T-helper 1 cell (primary cell): Measurements from ENCODE around the gene YIPF3.
A peak's percentile ranks its signal among the peaks of the same experiment; 100 is the strongest.
"Not testable (repeated sequence)": the region's sequence is repeated elsewhere in the genome, so short reads cannot be mapped to it uniquely, and the experiment has no call there.

Experiments
- DNase-seq, 5 donors: peaks; one replicate each; pipeline ENCODE4 v3.0.0-alpha.2; 2012 to 2020

YIPF3 gene

DNA sequence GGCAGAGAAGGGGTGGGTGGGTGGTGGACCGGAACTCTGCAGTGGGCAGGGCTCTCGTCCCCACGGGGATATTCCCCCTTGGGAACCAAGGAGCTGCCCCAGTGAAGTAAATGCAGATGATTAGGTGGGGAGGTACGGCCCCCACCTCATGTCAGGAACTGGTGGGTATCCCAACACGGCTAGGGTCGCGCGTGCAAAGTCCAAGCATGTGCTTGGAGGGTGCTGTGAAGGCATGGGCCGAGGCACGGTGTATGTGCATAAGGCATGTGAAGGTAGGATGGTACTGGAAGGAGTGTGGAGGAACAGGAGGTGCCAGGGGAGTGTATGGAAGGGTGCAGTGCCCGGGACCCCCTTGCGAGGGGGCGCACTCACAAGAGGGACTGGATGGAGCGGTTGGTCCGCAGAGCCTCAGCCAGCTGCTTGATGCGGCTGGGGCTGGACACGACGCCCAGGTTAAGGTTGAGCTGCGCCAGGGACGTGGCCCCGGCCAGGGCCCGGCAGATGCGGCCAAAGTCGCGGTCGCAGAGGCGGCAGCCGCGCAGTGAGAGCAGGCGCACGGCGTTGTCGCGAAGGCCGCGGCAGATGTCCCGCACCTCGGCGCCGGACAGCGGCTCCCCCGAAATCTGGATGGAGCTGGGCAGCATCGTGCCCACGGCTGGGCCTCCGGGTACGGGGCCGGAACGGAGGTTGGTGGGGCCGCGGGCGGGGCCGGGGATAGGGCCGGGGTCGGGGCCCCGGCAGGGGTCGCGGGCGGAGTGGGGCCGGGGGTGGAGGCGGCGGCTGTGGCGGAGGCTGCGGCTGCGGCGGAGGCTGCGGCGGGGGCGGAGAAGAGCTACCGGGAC is 7.4 kb downstream of the YIPF3 start:
- no peak for DNase-seq

DNA sequence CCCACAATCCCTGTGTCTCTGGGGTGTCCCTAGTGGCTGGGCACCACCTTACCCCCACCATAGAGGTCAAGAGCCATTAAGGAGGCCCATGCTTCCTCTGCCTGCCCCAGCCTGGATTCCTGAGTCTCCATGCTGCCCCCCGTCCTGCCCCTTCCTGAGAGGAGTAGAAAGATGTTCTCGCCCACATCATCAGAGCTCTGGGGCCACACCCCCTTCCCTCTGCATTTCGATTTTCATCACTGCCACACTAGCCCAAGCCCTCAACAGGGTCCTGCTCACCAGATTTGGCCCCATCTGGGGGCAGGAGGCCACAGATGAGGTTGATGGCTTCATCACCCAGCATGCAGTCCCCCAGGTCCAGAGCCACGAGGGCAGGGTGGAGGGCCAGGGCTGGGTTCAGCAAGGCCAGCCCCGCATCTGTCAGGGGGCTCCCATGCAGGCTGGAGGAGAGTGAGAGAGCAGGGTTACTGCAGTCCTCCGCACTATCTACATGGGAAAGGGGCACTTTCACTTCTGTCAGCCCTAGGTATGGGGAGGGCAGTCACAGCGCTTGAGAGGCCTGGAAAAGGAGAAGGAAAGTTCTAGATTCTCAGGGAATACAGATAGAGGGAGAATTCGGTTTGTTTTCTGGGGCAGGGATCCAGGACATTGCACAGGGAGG is 8.1 kb downstream of the YIPF3 start:
- DNase-seq = no peak

DNA sequence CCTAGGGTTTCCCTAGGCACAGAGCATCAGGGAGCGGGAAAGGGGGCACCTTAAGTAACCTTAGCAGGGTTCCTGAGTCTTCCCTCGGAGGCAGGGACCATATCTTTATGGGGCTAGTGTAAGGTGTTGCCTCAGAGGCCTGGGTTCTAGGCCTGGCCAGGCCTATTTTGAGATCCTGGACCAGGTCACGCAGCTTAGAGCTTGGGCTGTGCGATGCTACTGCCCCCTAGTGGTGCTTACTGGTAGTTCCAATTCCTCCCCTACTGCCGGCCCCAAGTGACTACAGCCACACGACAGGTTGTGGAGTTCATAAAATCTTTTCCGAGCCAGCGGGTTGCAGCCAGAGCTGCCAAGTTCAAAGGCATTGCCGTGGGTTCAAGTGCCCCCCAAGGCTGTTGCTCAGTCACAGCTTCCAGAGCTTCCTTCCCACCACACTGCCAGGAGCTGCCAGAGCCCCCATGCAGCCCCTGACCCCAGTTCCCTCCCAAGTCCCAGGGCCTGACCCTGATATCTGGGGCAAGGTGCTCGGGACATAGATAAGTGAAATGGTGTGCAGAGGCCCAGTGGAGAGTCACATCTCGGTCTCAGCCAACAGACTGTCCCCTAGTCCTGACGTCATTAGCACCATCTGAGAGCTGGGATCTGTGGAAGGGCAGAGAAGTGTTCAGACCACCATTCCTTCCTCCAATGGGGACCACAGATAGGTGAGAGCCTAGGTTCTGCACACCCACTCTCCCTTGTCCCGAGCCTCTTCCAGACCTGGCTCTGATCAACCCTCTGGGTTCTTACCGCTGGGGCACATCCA is 9.9 kb downstream of the YIPF3 start:
- peak; percentile 45 to 81 (median 69) for DNase-seq

DNA sequence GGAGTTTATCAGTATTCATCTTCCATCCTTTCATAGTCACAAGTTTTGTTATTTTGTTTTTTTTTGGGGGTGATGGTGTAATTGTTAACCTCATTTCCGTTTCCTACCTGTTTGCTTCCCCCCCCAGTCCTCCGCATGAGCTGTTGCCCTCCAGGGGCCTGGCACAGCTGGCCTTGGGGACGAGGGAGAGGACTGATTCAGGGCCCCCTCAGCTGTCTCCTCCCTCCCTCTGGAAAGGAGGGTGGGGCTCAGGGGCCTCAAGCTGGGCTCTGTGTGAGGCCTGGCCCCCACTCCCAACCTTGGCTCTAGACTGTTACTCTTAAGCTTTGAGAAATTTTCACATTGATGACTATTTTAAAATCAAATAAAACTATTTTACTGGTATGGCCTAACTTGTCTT is 10.6 kb downstream of the YIPF3 start:
- no peak for DNase-seq

DNA sequence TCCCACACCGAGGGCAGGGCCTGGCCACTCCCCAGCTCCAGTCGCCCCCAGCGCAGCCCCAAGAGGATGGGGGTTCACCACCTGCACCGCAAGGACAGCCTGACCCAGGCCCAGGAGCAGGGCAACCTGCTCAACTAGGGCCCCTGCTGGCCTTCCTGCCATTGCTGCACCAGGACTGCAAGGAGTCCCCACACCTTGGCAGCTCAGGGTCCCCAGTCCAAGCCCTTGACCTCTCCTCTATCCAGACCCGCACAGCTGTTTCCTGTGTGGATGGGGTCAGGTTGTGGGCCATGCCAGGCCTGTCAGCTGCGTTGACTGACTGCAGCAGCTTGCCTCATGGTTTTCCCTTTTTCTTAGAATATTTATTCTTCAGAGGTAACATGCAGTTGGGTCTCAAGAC is 11.0 kb downstream of the YIPF3 start:
- DNase-seq = no peak

DNA sequence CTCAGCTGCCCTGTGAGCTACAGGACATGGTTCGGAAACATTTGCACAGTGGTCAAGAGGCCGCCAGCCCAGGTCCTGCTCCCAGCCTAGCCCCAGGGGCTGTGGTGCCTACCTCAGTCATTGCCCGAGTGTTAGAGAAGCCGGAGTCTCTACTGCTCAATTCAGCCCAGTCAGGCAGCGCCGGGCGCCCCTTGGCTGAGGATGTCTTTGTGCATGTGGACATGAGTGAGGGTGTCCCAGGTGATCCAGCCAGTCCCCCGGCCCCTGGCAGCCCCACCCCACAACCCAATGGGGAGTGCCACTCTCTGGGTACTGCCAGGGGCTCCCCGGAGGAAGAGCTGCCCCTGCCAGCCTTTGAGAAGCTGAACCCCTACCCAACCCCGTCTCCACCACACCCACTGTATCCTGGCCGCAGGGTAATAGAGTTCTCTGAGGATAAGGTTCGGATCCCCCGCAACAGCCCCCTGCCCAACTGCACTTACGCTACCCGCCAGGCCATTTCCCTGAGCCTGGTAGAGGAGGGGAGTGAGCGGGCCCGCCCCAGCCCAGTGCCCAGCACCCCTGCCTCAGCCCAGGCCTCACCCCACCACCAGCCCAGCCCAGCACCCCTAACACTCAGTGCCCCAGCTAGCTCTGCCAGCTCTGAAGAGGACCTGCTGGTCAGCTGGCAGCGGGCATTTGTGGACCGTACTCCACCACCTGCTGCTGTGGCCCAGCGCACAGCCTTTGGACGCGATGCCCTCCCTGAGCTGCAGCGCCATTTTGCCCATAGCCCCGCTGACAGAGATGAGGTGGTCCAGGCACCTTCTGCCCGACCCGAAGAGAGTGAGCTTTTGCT is 11.8 kb downstream of the YIPF3 start:
- DNase-seq = no peak

DNA sequence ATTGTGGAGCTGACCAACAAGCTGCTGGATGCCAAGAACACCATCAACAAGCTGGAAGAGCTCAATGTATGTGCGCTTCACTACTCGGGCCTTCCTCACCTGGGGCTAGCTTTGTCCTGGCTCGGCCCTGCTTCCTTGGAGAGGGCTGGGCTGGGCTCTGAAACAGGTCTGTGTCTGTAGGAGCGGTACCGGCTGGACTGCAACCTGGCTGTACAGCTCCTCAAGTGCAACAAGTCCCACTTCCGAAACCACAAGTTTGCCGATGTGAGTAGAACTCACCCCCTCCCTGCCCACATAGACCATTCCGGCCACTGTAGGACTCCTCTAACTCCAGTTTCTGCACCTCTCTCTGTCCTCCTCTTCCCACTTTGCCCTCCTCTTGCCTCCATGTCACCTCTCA is 13.3 kb downstream of the YIPF3 start:
- no peak for DNase-seq

DNA sequence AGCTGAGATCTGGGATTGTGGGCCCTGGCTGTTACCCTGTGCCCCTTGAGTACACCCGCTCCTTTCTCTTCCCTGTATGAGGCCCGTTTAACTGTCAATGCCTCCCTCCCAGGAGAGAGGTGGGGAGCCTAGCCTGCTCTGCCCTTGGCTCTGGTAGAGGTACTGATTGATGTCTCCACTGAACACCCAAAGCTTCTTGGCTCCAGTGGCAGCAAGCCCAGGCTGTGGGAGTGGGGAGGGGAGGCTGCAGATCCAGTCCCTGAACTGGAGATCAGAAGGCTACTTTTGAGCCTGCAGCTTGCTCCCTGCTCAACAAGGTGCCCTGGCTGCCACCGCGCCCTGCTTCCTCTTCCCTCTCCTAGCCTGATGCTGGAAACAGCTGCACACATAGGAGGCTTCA is 14.1 kb downstream of the YIPF3 start:
- no peak for DNase-seq

DNA sequence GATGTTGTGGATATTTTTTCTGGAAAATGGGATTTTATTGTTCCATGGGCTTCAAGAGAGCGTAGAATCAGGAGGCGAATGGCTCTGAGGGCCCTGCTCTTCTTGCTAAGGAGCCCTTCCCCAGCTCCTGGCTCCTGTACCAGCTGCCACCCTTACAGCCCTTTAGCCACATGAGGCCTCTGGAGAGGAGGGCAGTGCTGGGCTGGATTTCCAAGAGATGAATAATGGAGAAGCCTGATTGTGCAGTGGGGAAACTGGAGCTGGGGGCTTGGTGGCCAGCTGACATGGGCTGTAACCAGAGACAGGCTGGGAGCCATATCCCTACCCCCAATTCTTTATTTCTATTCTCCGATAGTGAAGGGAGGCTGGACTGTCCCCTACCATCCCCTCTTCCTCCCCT is 15.8 kb downstream of the YIPF3 start:
- no peak for DNase-seq

DNA sequence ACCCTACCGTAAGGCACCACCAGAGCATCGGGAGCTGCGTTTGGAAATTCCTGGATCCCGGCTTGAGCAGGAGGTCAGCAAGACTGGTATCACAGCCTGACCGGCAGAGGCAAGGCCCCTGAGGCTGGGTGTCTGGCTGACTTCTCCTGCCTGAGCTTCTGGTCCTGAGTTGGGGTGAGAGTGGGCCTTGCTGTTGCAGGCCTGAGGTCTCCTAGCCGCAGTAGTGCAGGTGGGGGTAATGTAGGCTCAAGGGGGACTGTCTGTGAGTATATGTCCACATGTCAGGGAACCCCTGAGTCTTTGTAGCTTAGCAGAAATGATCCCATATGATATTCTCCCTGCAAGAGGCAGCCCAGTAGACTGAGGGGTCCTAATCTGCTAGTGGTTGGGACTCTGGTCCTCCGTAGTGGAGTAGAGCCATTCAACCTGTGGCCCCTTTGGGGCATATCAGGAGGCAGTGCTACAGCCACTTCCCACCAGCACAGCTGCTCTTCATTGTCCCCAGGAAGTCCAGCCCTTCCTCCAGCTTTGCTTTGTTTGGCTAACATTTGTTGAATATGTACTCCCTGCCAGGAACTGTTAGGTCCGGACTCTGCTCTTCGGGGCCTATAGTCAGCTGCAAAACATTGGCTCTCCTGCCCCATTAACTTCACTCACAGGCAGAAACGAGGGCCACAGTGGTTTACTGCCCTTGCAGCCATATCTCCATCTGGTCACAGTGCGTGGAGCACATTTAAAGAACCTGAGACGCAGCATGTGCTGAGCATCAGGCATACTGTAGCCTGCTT is 17.5 kb downstream of the YIPF3 start:
- DNase-seq = no peak

DNA sequence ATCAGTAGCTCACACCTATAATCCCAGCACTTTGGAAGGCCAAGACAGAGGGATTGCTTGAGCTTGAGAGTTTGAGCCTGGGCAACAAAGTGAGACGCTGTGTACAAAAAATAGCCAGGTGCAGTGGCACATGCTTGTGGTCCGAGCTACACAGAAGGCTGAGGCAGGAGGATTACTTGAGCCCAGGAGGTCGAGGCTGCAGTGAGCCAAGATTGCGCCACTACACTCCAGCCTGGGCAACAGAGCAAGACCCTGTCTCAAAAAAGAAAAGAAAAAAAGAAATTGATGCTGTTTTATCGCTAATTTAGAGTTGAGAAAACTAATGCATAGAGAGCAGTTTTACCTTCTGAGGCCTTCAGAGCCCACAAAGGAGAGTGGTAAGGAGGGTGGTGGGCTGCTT is 18.4 kb downstream of the YIPF3 start:
- not testable (repeated sequence) for DNase-seq

DNA sequence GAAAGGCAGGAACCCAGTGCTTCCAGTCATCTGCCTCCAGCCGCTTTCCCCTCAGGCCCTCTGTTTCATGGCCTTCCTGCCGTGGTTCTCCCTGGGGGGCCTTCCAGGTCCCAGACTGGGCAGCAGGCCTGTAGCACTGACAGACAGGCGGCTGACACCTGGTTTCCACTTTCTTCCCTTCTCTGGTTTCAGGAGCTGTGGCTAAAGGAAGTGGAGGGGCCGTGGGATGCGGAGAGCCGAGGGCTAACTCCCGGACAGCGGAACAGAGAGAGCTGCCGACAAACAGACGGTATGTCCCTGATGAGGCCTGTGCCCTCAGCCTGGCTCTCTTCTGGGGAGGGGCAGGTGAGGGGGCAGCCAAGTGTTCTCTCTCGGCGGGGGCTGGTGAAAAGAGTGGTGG is 19.0 kb downstream of the YIPF3 start:
- DNase-seq = no peak

DNA sequence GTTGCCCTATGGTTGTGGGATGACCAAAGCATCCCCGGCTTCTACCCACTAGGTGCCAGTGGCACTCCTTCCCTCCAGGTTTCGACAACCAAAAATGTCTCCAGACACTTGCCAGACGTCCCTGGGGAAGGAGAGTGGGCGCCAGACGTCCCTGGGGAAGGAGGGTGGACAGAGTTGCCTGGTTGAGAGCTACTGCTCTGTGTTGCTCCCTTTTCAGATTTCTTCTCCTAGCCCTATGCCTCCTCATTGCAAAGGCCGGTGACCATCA is 19.7 kb downstream of the YIPF3 start:
- DNase-seq = no peak

DNA sequence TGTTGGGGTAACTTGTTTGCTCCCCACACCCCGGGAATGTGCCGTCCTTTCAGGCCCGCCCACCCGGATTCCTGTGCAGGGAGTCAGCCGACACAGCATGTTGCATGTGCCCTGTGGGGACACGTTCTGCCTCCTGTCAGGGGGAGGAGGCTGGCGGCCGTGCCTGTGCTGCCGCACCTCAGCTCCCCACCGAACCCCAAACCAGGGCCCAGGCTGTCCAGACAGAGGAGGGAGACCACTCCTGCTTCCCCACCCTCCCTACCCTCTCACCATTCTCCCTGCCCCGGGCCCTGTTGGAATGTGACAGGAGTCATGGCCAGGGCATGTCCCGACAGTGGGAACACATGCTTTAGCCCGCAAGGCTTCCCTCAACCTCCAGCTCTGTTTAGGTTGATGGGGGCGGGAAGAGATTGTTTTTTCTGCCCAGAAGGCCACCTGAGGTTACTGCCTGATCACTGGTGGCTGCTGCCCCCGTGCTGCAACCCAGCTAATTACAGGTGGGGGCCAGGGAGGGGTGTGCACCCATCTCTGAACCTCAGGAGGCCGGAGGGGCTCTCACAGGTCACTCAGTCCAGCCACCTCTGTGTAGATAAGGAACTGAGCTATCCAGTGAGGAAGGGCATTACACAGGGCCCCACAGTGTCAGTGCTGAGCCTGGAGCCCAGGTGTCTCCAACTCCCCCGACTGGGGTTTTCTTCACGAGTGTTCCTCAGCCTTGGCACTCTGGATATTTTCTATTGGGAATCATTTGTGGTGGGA is 20.2 kb downstream of the YIPF3 start:
- no peak for DNase-seq

DNA sequence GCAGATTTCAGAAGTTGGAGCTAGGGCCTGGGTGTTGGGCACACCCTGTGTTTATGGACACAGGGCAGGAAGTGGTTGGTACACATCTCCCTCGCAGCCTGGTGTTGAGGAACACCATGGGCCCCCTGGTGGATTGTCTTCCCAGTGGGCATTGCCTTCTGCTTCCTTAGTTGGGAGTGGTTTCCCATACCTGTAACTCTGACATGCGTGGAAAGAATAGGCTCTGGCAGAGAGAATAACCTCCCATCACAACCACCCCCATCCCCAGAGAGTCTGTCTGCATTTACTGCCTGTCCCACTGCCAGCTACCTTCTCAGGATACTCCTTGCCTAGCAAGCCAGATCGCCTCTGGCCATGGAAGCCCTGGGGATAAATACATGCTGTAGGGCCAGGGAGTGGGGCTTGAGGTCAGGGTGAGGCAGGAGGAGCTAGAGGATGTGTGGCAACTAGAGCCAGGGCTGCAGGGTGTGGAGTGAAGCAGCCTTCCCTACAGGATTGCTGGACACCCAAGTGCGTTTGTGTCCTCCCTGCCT is 21.3 kb downstream of the YIPF3 start:
- peak in 1 of 5 donors; percentile 41 for DNase-seq

DNA sequence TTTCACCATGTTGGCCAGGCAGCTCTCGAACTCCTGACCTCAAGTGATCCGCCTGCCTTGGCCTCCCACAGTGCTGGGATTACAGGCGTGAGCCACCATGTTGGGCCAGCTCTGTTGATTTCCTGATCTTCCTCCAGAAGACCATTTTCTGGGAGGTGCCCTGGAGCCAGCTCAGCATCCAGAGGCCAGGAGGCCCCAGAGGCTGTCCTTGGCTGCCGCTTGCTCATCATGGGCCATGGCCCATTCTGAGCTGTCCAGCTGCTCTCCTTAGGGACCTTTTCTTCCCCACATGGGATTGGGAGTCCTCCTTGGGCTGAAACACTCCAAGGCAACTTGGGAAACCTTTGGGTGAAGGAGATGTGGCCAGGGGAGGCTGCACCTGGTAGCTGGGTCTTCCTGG is 22.0 kb downstream of the YIPF3 start:
- no peak for DNase-seq

DNA sequence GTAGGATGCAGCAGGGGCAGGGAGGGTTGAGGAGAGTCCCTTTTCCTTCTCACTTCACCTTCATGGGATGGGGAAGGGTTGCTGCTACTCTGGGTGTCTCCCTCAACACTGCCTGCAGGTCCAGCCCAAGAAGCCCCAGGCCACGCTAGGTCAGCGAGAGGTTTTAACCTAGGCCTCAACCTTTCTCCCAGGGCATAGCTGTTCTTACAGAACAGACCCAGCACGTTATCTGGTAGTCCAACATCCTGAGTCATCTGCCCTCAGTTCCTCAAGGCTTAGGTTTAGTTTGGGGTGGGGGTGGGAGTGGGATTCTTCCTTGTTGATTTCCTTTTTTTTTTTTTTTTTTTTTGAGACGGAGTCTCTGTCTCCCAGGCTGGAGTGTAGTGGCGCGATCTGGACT is 22.4 kb downstream of the YIPF3 start:
- DNase-seq = no peak

DNA sequence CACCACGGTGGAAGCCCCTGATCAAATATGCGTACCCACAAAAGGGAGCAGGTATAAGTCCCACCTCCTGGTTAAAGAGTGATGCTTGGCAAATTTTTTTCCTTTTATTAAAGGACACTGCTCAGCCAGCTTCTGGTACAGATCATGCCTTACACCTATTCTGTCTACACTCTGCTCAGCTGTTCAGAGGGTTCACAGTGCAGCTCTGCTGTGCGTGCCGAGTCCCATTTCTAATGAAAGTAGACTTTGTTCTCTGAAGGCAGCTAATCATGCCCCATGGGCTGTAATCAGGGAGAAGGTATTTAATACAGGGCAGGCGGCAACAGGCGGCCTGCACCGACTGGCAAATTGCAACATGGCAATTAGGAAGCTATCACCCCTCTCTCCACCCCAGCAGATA is 22.9 kb downstream of the YIPF3 start:
- DNase-seq = no peak

DNA sequence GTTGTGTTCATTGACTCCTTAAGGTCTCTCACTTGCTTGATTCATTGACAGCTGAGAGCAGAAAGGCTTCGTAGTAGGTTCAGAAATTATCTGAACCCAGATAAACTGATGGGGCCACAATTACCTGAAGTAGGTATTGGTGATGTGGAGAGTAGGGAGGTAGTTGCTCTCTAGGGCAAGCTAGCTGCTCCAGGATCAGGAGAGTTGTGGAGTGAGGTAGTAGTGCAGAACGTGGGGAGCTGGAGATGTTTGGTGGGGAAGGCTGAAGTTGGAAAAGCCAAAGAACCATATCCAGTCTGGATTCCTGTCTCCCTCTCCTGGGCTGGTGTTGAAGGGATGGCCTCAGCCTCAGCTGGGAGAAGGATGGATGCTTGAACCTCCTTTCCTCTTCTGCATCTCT is 23.5 kb downstream of the YIPF3 start:
- DNase-seq = no peak

DNA sequence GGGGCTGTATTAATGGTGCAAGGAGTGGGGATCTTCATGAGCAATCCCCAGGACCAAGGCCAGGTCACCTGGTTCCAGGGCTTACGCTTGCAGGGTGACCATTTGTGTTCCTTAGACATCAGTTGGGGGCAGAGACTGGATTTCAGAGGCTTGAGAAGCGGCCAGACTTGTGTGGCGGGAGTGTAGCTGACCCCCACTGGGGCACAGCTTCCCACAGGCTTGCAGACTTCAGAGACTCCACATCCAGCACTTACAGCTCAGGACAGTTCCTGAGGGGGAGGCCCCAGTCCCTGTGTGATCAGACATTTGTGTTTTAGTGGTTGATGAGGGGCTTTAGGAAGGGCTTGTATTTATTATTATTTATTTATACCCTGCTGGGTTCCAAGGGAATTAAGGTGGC is 24.1 kb downstream of the YIPF3 start:
- no peak for DNase-seq
